IgD-negative memory B cell (primary cell): ENCODE measurements around the gene PLEKHG1. TPM values are rescaled to one million over a fixed set of nuclear protein-coding genes. Genes with fewer than 3 reads are reported as not detected.

Source experiments
- H3K27ac Mint-ChIP-seq, 3 donors: one replicate each; pipeline ENCODE4 v1.8.0; 2020 to 2022; ENCODE audit warnings: mild to moderate bottlenecking in 3 of 3, mixed read lengths in 3 of 3, moderate library complexity in 1 of 3
- H3K27me3 Mint-ChIP-seq: one replicate; pipeline ENCODE4 v1.8.0; 2021; ENCODE audit warnings: mixed read lengths
- H3K36me3 Mint-ChIP-seq: one replicate; pipeline ENCODE4 v1.8.0; 2020; ENCODE audit warnings: mild to moderate bottlenecking, mixed read lengths
- H3K4me1 Mint-ChIP-seq, 3 donors: one replicate each; pipeline ENCODE4 v1.8.0; 2020 to 2022; ENCODE audit warnings: mixed read lengths in 3 of 3, mild to moderate bottlenecking in 1 of 3
- H3K4me3 Mint-ChIP-seq, 4 donors: one replicate each; pipeline ENCODE4 v1.8.0; 2020 to 2022; ENCODE audit warnings: mild to moderate bottlenecking in 4 of 4, mixed read lengths in 4 of 4, moderate library complexity in 3 of 4
- H3K9me3 Mint-ChIP-seq, 3 donors: one replicate each; pipeline ENCODE4 v1.8.0; 2020 to 2021; ENCODE audit warnings: mixed read lengths in 3 of 3, mild to moderate bottlenecking in 1 of 3
- polyA plus RNA-seq: library from polyadenylated mRNA; unstranded; fragments of 300-500 nt; fragmentation: Illumina TruSeq; gene quantifications from one replicate; pipeline ENCODE4 v1.2.3, GENCODE V29; 2021

Gene PLEKHG1
- polyA plus RNA-seq, 1 donor from 2014 or later, result 40.2 TPM

DNA sequence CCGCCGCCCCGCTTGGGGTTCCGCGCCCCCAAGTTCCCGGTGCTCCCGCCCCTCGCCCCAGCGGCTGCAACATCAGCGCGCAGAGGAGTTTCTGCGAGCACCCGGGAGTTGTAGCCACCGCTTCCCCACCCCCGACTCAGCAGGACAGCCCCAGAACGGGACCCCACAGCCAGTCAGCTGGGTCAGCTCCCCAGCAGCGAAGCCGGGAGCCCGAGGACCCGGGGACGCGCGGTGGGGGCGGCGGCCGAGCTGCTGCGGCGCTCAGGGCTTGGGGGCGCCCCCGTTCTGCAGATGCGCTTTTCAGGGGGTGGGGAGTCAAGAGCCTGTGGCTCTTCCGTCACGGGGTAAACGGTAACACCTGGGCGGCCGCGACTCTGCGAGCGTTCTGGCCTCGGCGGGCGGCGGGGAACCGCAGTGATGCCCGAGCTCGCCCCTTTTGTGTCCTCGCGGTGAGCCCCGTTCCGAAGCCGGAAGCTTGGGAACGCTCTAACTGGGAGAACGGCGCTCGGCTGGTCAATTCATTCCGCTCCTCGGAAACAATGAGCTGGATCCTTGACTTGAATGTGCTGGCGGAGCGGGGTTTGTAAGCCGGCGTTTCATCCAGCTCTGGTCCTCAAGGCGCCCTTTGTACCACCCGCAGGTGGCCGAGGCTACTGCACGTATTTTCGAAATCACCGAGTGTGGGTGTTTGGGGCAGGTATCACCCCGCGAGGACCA lies 774 bp downstream of the PLEKHG1 start:
- Mint-ChIP-seq H3K4me1 (peaks cover 11 to 35% (median 26%) of the 10 kb centered on the region in 3 donors), H3K9me3 (no peaks in the 10 kb centered on the region), H3K4me3 (peak overlapping the region; percentile 94 to 99 (median 97)), H3K36me3 (peaks cover 2% of the 10 kb centered on the region), H3K27ac (peak overlapping the region; percentile 99 to 100 (median 100)), H3K27me3 (peaks cover 2% of the 10 kb centered on the region)

DNA sequence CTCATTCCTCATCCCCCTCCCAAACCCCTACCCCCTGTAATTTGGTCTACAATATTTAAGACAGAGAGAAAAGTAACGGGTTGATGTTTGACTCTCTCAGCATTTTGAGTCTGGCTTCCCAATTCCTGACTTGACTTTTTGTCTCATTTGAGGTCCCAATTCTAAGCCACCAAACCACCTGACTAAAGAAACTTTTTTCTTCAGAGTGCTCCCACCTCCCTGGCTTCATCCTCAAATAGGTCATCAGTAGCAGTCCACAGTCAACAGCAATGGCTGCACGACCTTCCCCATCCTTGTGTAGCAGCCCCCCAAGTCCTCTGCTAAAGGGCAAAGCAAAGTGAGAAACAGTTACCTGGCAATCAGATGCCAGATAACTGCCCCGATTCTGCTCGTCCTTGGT lies 1.8 kb downstream of the PLEKHG1 start:
- H3K27ac Mint-ChIP-seq, result peak overlapping the region in 2 of 3 donors; percentile 99 to 100
- no peaks in the 10 kb centered on the region for H3K9me3 Mint-ChIP-seq
- peaks cover 2% of the 10 kb centered on the region for H3K27me3 Mint-ChIP-seq
- H3K4me3 Mint-ChIP-seq, result peak overlapping the region; percentile 70 to 99 (median 97)
- H3K4me1 Mint-ChIP-seq, result peaks cover 11 to 35% (median 28%) of the 10 kb centered on the region in 3 donors
- peaks cover 2% of the 10 kb centered on the region for H3K36me3 Mint-ChIP-seq

DNA sequence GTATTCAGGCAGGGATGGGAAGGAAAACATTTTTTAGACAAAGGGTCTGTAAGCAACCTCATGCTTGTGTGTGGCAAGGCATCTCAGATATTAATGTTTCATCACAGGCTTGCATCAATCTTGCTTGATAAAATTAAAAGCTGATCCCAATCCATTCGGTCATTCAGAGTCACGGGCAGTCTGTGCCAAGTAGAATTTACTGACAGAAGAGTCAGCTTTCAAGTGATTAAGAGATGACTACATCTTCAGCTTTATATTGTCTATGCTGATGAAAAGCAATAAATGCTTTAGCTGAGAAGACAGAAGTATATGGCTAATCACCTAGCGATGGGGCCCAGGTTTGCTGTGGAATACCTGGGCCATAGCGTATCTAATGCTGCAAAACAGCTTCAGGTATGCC lies 3.5 kb downstream of the PLEKHG1 start:
- Mint-ChIP-seq H3K4me1 (peaks cover 14 to 45% (median 34%) of the 10 kb centered on the region in 3 donors), H3K27ac (peak overlapping the region in 1 of 3 donors; percentile 80), H3K27me3 (peaks cover 2% of the 10 kb centered on the region), H3K36me3 (peaks cover 10% of the 10 kb centered on the region), H3K9me3 (no peaks in the 10 kb centered on the region), H3K4me3 (peak overlapping the region in 1 of 4 donors; percentile 66)

DNA sequence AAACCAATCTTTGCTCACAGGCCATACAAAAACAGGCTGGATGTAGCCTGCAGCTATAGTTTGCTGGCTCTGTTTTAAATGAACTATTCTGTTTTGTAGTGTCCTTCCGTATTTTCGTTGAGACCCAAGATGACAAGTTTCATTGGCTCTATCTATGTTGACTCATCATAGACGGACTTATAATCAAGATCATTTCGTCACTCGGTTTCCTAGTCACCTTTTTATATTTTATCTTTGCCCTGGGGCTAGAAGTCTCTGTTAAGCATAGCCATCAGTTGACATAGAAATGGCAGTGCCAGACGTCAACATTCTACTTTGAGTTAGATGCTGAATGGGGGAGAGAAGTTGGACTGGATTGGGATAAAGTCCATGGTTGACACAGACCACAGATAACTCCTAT lies 4.8 kb downstream of the PLEKHG1 start:
- peaks cover 21 to 42% (median 34%) of the 10 kb centered on the region in 3 donors for H3K4me1 Mint-ChIP-seq
- no peaks in the 10 kb centered on the region for H3K9me3 Mint-ChIP-seq
- H3K27ac Mint-ChIP-seq, result peak overlapping the region in 2 of 3 donors; percentile 51 to 76
- peaks cover 2% of the 10 kb centered on the region for H3K27me3 Mint-ChIP-seq
- H3K36me3 Mint-ChIP-seq, result peaks cover 10% of the 10 kb centered on the region
- peak overlapping the region in 1 of 4 donors; percentile 21 for H3K4me3 Mint-ChIP-seq

GRCh38 chr6:150605333-150605732 lies 5.6 kb downstream of the PLEKHG1 start:
- peaks cover 10% of the 10 kb centered on the region for H3K36me3 Mint-ChIP-seq
- no peaks in the 10 kb centered on the region for H3K9me3 Mint-ChIP-seq
- H3K27me3 Mint-ChIP-seq, result peaks cover 2% of the 10 kb centered on the region
- H3K4me1 Mint-ChIP-seq, result peaks cover 21 to 42% (median 34%) of the 10 kb centered on the region in 3 donors
- peak overlapping the region in 1 of 4 donors; percentile 47 for H3K4me3 Mint-ChIP-seq
- peak overlapping the region in 1 of 3 donors; percentile 51 for H3K27ac Mint-ChIP-seq

GRCh38 chr6:150606168-150606591 lies 6.5 kb downstream of the PLEKHG1 start:
- peaks cover 10% of the 10 kb centered on the region for H3K36me3 Mint-ChIP-seq
- H3K9me3 Mint-ChIP-seq, result no peaks in the 10 kb centered on the region
- peak overlapping the region in 1 of 3 donors; percentile 49 for H3K27ac Mint-ChIP-seq
- H3K27me3 Mint-ChIP-seq, result no peaks in the 10 kb centered on the region
- H3K4me1 Mint-ChIP-seq, result peaks cover 20 to 37% (median 31%) of the 10 kb centered on the region in 3 donors
- H3K4me3 Mint-ChIP-seq, result peak overlapping the region in 2 of 4 donors; percentile 25 to 41

DNA sequence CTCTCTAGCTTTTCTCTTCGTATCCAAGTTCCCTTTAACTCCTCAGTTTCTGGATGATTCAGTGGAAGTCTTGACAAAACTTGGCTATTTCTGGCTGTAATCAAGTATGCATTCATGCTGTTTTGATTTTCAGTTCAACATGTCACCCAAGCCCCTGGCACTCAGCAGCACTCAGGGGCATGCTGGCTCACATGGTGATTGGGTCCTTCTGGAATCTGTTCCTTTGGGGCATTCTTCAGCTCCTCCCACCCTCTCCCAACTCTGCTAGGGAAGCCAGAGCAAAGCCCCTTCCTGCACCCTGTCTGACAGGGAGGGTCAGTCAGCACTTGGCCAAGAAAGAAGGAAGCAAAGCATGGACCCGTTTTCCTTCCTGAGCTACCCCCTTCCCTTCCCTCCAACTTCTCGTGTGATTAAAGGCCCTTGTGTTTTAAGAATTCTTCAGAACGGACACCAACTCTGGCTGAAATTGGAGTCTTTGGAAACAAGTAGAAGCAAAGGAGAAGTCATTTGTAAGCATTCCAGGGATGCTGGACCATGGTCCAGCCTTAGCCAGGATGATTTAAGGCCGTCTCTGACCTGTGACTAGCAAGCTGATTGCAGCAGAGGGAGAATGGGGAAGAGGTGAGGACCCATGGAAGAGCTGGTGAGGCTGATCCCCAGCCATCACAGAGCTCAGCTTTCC lies 7.1 kb downstream of the PLEKHG1 start:
- peaks cover 17 to 38% (median 27%) of the 10 kb centered on the region in 3 donors for H3K4me1 Mint-ChIP-seq
- H3K27ac Mint-ChIP-seq, result peak overlapping the region in 1 of 3 donors; percentile 49
- H3K27me3 Mint-ChIP-seq, result no peaks in the 10 kb centered on the region
- peak overlapping the region in 2 of 4 donors; percentile 25 to 41 for H3K4me3 Mint-ChIP-seq
- H3K9me3 Mint-ChIP-seq, result no peaks in the 10 kb centered on the region
- H3K36me3 Mint-ChIP-seq, result peaks cover 10% of the 10 kb centered on the region

DNA sequence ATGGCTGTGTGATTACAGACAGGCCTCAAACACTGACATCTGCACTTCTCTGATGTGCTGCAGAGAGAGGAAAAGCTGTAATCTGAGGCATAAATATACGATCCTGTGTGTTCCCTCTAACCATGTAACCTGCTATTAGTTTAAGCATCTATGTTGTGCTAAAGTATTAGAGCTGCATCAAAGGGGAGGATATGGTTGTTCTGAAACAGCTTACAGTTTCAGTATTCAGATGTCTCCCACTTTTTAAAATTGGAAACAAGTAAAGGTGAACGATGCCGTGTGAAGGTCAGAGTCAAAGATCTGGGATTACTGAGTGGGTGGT lies 7.6 kb downstream of the PLEKHG1 start:
- no peaks in the 10 kb centered on the region for H3K9me3 Mint-ChIP-seq
- H3K36me3 Mint-ChIP-seq, result peaks cover 10% of the 10 kb centered on the region
- H3K27ac Mint-ChIP-seq, result peak overlapping the region in 1 of 3 donors; percentile 49
- H3K27me3 Mint-ChIP-seq, result no peaks in the 10 kb centered on the region
- no peak overlapping the region for H3K4me3 Mint-ChIP-seq
- peaks cover 20 to 33% (median 26%) of the 10 kb centered on the region in 3 donors for H3K4me1 Mint-ChIP-seq

- Mint-ChIP-seq H3K4me1 (peaks cover 23 to 36% (median 29%) of the 10 kb centered on the region in 3 donors), H3K36me3 (peaks cover 8% of the 10 kb centered on the region), H3K4me3 (no peak overlapping the region), H3K9me3 (no peaks in the 10 kb centered on the region), H3K27me3 (no peaks in the 10 kb centered on the region), H3K27ac (no peak overlapping the region)
Measured at GRCh38 chr6:150610584-150610983, 10.9 kb downstream of the PLEKHG1 start.

GRCh38 chr6:150613269-150613668 lies 13.6 kb downstream of the PLEKHG1 start:
- Mint-ChIP-seq H3K9me3 (no peaks in the 10 kb centered on the region), H3K27me3 (no peaks in the 10 kb centered on the region), H3K4me3 (peak overlapping the region in 1 of 4 donors; percentile 26), H3K36me3 (no peaks in the 10 kb centered on the region), H3K27ac (peak overlapping the region in 1 of 3 donors; percentile 75), H3K4me1 (peaks cover 21 to 42% (median 33%) of the 10 kb centered on the region in 3 donors)

- peaks cover 7% of the 10 kb centered on the region for H3K36me3 Mint-ChIP-seq
- peak overlapping the region in 2 of 3 donors; percentile 31 to 66 for H3K27ac Mint-ChIP-seq
- H3K9me3 Mint-ChIP-seq, result no peaks in the 10 kb centered on the region
- no peak overlapping the region for H3K4me3 Mint-ChIP-seq
- no peaks in the 10 kb centered on the region for H3K27me3 Mint-ChIP-seq
- peaks cover 24 to 49% (median 31%) of the 10 kb centered on the region in 3 donors for H3K4me1 Mint-ChIP-seq
Measured at GRCh38 chr6:150615967-150616366, 16.3 kb downstream of the PLEKHG1 start.

GRCh38 chr6:150616586-150616985 lies 16.9 kb downstream of the PLEKHG1 start:
- Mint-ChIP-seq H3K4me3 (no peak overlapping the region), H3K36me3 (peaks cover 7% of the 10 kb centered on the region), H3K4me1 (peaks cover 27 to 48% (median 33%) of the 10 kb centered on the region in 3 donors), H3K27ac (peak overlapping the region in 1 of 3 donors; percentile 3), H3K27me3 (no peaks in the 10 kb centered on the region), H3K9me3 (no peaks in the 10 kb centered on the region)

- Mint-ChIP-seq H3K27ac (peak overlapping the region in 2 of 3 donors; percentile 3 to 15), H3K4me3 (peak overlapping the region in 2 of 4 donors; percentile 31 to 44), H3K4me1 (peaks cover 30 to 52% (median 34%) of the 10 kb centered on the region in 3 donors), H3K27me3 (no peaks in the 10 kb centered on the region), H3K36me3 (peaks cover 11% of the 10 kb centered on the region), H3K9me3 (no peaks in the 10 kb centered on the region)
Measured at GRCh38 chr6:150617062-150617461, 17.4 kb downstream of the PLEKHG1 start.

DNA sequence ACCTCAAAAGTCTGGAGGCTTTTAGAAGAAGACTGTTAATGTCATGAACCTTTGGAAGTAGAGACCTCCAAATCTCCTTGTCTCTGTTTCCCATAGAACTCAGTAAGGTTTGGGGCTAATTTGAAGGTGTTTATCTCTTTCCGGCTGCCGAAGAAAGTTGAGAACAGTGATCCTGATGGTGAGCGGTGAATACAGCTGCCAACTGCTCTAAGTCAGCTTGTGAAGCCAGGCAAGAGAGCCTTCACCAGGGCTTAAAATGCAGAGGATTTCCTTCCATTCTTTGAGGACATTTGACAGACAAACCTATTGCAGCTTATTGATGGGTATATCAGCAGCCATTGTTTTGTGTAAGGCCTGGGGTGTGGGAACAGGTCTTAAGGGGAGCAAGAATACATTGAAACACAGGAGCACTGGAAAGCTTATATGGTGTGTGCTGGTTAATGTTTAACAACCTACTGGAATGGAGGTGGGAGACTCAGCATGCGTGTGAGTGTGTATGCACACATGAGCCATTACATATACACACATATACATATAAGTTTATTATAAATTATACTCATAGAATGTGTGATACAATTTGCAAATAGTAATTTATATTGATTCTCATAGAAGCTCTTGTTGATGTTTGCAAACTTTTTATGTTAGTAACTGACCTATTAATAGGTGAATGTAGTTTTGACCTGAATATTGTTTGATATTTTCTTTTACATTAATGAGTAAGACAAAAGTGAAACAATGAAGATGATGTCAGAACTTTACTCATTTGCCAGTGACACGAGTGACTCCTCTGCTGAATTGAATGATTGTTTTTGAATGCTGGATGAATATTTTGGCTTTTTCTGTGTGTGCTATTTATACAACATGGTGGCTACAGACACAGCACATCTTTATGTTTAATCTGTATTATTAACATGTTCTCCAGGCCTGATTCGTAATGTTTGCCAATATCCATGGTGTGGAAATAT lies 18.1 kb downstream of the PLEKHG1 start:
- no peaks in the 10 kb centered on the region for H3K27me3 Mint-ChIP-seq
- H3K4me3 Mint-ChIP-seq, result peak overlapping the region in 2 of 4 donors; percentile 31 to 44

More for the DNA sequence above, 18.1 kb downstream of the PLEKHG1 start:
- H3K4me1 Mint-ChIP-seq, result peaks cover 33 to 51% (median 35%) of the 10 kb centered on the region in 3 donors
- peak overlapping the region in 1 of 3 donors; percentile 3 for H3K27ac Mint-ChIP-seq
- peaks cover 11% of the 10 kb centered on the region for H3K36me3 Mint-ChIP-seq
- H3K9me3 Mint-ChIP-seq, result no peaks in the 10 kb centered on the region
